Astrocyte (in vitro differentiated cells and primary cell): Measurements from ENCODE around the gene LYST. TPM values are rescaled to one million over a fixed set of nuclear protein-coding genes. Genes with fewer than 3 reads are reported as not detected.

ENCODE experiments used
- DNase-seq: peaks from one replicate; pipeline ENCODE4 v3.0.0-alpha.2; 2010; ENCODE audit warnings: low read depth
- FAIRE-seq: peaks from 2 replicates; lab custom pipeline; 2011; peaks lifted over from hg19 to GRCh38; lab: Jason Lieb, UNC
- H2AFZ ChIP-seq: 2 replicates; pipeline ENCODE4 v1.6.0; 2012; ENCODE audit warnings: low read depth, low read length, inconsistent platforms
- H3K27ac ChIP-seq: 2 replicates; pipeline ENCODE4 v1.5.1; 2011; ENCODE audit warnings: low read depth, low read length, inconsistent platforms
- H3K27me3 ChIP-seq: 2 replicates; pipeline ENCODE4 v1.6.0; 2011; ENCODE audit warnings: low read length, inconsistent platforms; ENCODE audit not compliant: insufficient read depth
- H3K36me3 ChIP-seq: 2 replicates; pipeline ENCODE4 v1.5.1; 2011; ENCODE audit warnings: low read length, inconsistent platforms; ENCODE audit not compliant: insufficient read depth
- H3K4me1 ChIP-seq: 2 replicates; pipeline ENCODE4 v1.5.1; 2011; ENCODE audit warnings: low read length, inconsistent platforms; ENCODE audit not compliant: insufficient read depth
- H3K4me2 ChIP-seq: 2 replicates; pipeline ENCODE4 v1.6.0; 2012; ENCODE audit warnings: low read length, inconsistent platforms
- H3K4me3 ChIP-seq: 2 replicates; pipeline ENCODE4 v1.5.1; 2011; ENCODE audit warnings: low read depth, mild to moderate bottlenecking, low read length, inconsistent platforms; ENCODE audit not compliant: insufficient read depth
- H3K79me2 ChIP-seq: 2 replicates; pipeline ENCODE4 v1.6.0; 2012; ENCODE audit warnings: mild to moderate bottlenecking, low read length, inconsistent platforms; ENCODE audit not compliant: insufficient read depth
- H3K9ac ChIP-seq: 2 replicates; pipeline ENCODE4 v1.6.0; 2012; ENCODE audit warnings: mild to moderate bottlenecking, low read length, inconsistent platforms
- H3K9me3 ChIP-seq: 2 replicates; pipeline ENCODE4 v1.5.1; 2012; ENCODE audit warnings: low read depth, mild to moderate bottlenecking, low read length, inconsistent platforms; ENCODE audit not compliant: insufficient read depth
- H4K20me1 ChIP-seq: 2 replicates; pipeline ENCODE4 v1.6.0; 2012; ENCODE audit warnings: low read length, inconsistent platforms; ENCODE audit not compliant: insufficient read depth
- H3K27ac Mint-ChIP-seq: one replicate; pipeline ENCODE4 v1.8.0; 2021; ENCODE audit warnings: mild to moderate bottlenecking, mixed read lengths; ENCODE audit not compliant: unreplicated experiment
- H3K27me3 Mint-ChIP-seq: one replicate; pipeline ENCODE4 v1.8.0; 2021; ENCODE audit warnings: low read depth, mixed read lengths; ENCODE audit not compliant: unreplicated experiment
- H3K36me3 Mint-ChIP-seq: one replicate; pipeline ENCODE4 v1.8.0; 2021; ENCODE audit warnings: low read depth, mixed read lengths; ENCODE audit not compliant: unreplicated experiment
- H3K4me1 Mint-ChIP-seq: one replicate; pipeline ENCODE4 v1.8.0; 2021; ENCODE audit warnings: low read depth, mixed read lengths; ENCODE audit not compliant: unreplicated experiment
- H3K4me3 Mint-ChIP-seq: one replicate; pipeline ENCODE4 v1.8.0; 2021; ENCODE audit warnings: mild to moderate bottlenecking, moderate library complexity, mixed read lengths; ENCODE audit not compliant: unreplicated experiment
- H3K9me3 Mint-ChIP-seq: one replicate; pipeline ENCODE4 v1.8.0; 2021; ENCODE audit warnings: mild to moderate bottlenecking, mixed read lengths; ENCODE audit not compliant: unreplicated experiment
- CTCF ChIP-seq: IDR thresholded peaks from 2 replicates; pipeline ENCODE4 v1.5.1; 2011; ENCODE audit warnings: low read depth, mild to moderate bottlenecking, inconsistent platforms, low read length, moderate library complexity; ENCODE audit not compliant: insufficient read depth
- EZH2 ChIP-seq: IDR thresholded peaks from 2 replicates; pipeline ENCODE4 v1.6.1; 2012; ENCODE audit warnings: mild to moderate bottlenecking, low read length, inconsistent platforms; ENCODE audit not compliant: insufficient read depth
- total RNA-seq: library from RNA; stranded (reverse); gene quantifications from 2 replicates; pipeline ENCODE4 v1.2.1, GENCODE V29; 2021

Gene LYST
- total RNA-seq, 1 donor from 2014 or later, result 15.7 TPM

- no peaks in the 10 kb centered on the region for H3K36me3 Mint-ChIP-seq
Measured at GRCh38 chr1:235910357-235911299, 43.9 kb upstream of the LYST start.

GRCh38 chr1:235908742-235909520 lies 42.2 kb upstream of the LYST start:
- H3K36me3 ChIP-seq, result no peaks in the 10 kb centered on the region
- peak overlapping the region; percentile 63 for H3K4me2 ChIP-seq
- H3K27ac ChIP-seq, result peak overlapping the region; percentile 94
- H3K4me1 Mint-ChIP-seq, result peaks cover 42% of the 10 kb centered on the region
- TF ChIP-seq CTCF, result no peak
- no peak for TF ChIP-seq EZH2
- H3K9me3 ChIP-seq, result no peaks in the 10 kb centered on the region
- H3K4me1 ChIP-seq, result peaks cover 42% of the 10 kb centered on the region
- H3K4me3 Mint-ChIP-seq, result no peak overlapping the region
- no peaks in the 10 kb centered on the region for H4K20me1 ChIP-seq
- H3K4me3 ChIP-seq, result no peak overlapping the region
- peaks cover 2% of the 10 kb centered on the region for H3K9me3 Mint-ChIP-seq
- DNase-seq, result peak; percentile 85
- H3K9ac ChIP-seq, result peak overlapping the region; percentile 53
- H3K27me3 ChIP-seq, result no peaks in the 10 kb centered on the region
- peak overlapping the region; percentile 96 for H3K27ac Mint-ChIP-seq
- no peaks in the 10 kb centered on the region for H3K79me2 ChIP-seq
- no peaks in the 10 kb centered on the region for H3K36me3 Mint-ChIP-seq
- FAIRE-seq, result peak; percentile 80
- peak overlapping the region; percentile 34 for H2AFZ ChIP-seq
- H3K27me3 Mint-ChIP-seq, result no peaks in the 10 kb centered on the region

More at GRCh38 chr1:235910357-235911299, 43.9 kb upstream of the LYST start:
- H4K20me1 ChIP-seq, result no peaks in the 10 kb centered on the region
- peak overlapping the region; percentile 55 for H3K4me2 ChIP-seq
- TF ChIP-seq CTCF (no peak), EZH2 (no peak)
- FAIRE-seq (peak; percentile 99), DNase-seq (peak; percentile 98)
- Mint-ChIP-seq H3K4me1 (peaks cover 42% of the 10 kb centered on the region), H3K9me3 (peaks cover 2% of the 10 kb centered on the region), H3K27me3 (no peaks in the 10 kb centered on the region), H3K4me3 (peak overlapping the region; percentile 45), H3K27ac (peak overlapping the region; percentile 96)
- no peaks in the 10 kb centered on the region for H3K36me3 ChIP-seq
- no peaks in the 10 kb centered on the region for H3K79me2 ChIP-seq
- peak overlapping the region; percentile 75 for H3K9ac ChIP-seq
- H3K4me3 ChIP-seq, result peak overlapping the region; percentile 5
- no peaks in the 10 kb centered on the region for H3K9me3 ChIP-seq
- H3K4me1 ChIP-seq, result peaks cover 42% of the 10 kb centered on the region
- H3K27ac ChIP-seq, result peak overlapping the region; percentile 94
- H2AFZ ChIP-seq, result no peak overlapping the region
- H3K27me3 ChIP-seq, result no peaks in the 10 kb centered on the region
